Esophagus squamous epithelium (tissue), 4 donors: Measurements from ENCODE around the gene SLC33A1.

Source experiments
- POLR2A ChIP-seq, 4 donors: fragments of 450-650 bp; IDR thresholded peaks; one replicate each; pipeline ENCODE4 v1.6.1; 2017; ENCODE audit warnings: antibody characterized with exemption in 4 of 4, mild to moderate bottlenecking in 4 of 4, moderate library complexity in 3 of 4
- TF ChIP-seq, protein P1 (sequence below), 6 experiments: fragments of 450-650 bp in 4 of 6; fragments of 200-600 bp in 2 of 6; sonication (generic) in 2 of 6; IDR thresholded peaks; one replicate each; pipeline ENCODE4 v1.5.1; 2016 to 2019; ENCODE audit warnings: antibody characterized with exemption in 6 of 6, mild to moderate bottlenecking in 4 of 6, moderate library complexity in 4 of 6

DNA sequence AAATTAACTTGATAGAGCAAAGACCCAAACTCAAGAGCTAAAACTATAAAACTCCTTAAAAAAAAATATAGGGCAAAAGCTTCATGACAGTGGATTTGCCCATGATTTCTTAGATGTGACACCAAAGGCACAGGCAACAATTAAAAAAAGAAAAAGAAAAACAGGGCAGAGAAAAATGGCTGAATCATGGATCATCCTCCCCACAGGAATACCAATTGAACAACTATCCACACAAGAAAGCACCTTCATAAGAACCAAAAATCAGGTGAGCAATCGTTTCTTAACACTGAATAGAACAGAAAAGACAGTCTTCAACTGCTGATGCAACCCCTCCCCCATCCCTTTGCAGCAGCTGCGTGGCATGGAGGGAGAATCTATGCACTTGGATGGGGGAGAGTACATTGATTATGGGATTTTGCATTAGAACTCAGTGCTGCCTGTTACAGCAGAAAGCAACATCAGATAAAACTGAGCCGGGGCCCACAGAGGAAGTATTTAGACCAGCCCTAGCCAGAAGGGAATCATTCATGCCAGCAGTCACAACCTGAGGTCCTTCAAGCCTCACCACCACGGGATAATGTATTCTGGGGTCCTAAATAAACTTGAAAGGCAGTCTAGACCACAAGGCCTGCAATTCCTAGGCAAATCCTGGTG, 63.8 kb downstream of the SLC33A1 start:
- TF ChIP-seq, protein P1, sequence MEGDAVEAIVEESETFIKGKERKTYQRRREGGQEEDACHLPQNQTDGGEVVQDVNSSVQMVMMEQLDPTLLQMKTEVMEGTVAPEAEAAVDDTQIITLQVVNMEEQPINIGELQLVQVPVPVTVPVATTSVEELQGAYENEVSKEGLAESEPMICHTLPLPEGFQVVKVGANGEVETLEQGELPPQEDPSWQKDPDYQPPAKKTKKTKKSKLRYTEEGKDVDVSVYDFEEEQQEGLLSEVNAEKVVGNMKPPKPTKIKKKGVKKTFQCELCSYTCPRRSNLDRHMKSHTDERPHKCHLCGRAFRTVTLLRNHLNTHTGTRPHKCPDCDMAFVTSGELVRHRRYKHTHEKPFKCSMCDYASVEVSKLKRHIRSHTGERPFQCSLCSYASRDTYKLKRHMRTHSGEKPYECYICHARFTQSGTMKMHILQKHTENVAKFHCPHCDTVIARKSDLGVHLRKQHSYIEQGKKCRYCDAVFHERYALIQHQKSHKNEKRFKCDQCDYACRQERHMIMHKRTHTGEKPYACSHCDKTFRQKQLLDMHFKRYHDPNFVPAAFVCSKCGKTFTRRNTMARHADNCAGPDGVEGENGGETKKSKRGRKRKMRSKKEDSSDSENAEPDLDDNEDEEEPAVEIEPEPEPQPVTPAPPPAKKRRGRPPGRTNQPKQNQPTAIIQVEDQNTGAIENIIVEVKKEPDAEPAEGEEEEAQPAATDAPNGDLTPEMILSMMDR (IDR thresholded peaks at IDR 0.05): no peak
- TF ChIP-seq POLR2A (IDR thresholded peaks at IDR 0.05): no peak
